ENCODE results near the gene GRK6.
A peak's percentile ranks its signal among the peaks of the same experiment; 100 is the strongest.

Gene GRK6

DNA sequence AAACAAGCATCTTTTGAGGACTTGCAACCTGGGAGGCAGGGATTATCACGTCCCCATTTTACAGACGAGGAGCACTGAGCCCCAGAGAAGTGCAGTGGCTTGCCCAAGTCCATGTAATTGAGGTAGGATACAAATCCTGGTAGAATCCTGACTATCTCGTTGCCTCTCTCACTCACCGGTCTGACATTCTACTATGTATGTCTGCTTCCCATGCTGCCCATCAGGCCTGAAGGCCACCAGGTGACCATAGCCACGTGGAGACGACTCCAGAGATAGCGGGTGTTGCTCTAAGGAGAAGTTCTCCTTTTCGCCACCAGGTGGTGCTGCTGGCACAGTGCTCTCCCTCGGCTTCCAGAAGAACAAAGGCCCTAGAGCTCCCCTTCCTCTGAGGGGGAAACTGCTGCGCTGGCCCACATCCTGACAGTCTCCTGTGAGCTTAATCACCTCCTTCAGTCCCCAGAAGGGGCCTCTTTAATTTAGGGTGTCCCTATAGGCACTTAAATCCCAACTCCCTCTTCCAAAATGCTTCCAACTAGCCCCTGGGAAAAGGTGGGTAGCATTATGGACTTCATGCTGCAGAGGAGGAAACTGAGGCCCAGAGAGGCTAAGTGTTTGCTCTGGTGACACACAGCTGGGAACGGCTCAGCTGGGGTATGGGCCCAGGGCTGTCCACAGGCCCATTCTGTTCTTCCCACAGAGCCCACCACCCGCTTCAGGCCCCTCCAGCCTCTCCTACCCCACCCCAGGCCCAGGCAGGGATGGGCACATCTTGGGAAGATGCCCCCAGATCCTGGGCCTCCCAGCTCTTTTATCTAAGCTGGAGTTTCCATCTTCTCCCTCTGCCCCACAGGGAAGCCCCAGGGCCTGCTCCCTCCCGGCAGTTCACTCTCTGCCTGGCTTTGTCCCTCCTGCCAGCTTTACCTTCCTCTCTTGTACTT is 35.8 kb upstream of the GRK6 start:
- H3K4me1 Mint-ChIP-seq (ENCODE audit: low read depth) = peaks cover 35% of the 10 kb centered on the region
- no peaks in the 10 kb centered on the region for H3K27me3 Mint-ChIP-seq
- peak overlapping the region; percentile 60 for H3K4me3 Mint-ChIP-seq

GRCh38 chr5:177392765-177393164 is 33.7 kb upstream of the GRK6 start:
- Mint-ChIP-seq H3K27me3 (no peaks in the 10 kb centered on the region), H3K36me3 (no peaks in the 10 kb centered on the region), H3K9me3 (ENCODE audit: low read depth) (no peaks in the 10 kb centered on the region), H3K4me3 (no peak overlapping the region), H3K4me1 (ENCODE audit: low read depth) (peaks cover 35% of the 10 kb centered on the region), H3K27ac (no peak overlapping the region)

More for the DNA sequence above, 35.8 kb upstream of the GRK6 start:
- no peaks in the 10 kb centered on the region for H3K36me3 Mint-ChIP-seq
- peak overlapping the region; percentile 84 for H3K27ac Mint-ChIP-seq
- no peaks in the 10 kb centered on the region for H3K9me3 Mint-ChIP-seq (ENCODE audit: low read depth)

GRCh38 chr5:177393206-177393765 is 33.2 kb upstream of the GRK6 start:
- Mint-ChIP-seq H3K27ac (no peak overlapping the region), H3K9me3 (ENCODE audit: low read depth) (no peaks in the 10 kb centered on the region), H3K4me3 (no peak overlapping the region), H3K4me1 (ENCODE audit: low read depth) (peaks cover 33% of the 10 kb centered on the region), H3K27me3 (no peaks in the 10 kb centered on the region), H3K36me3 (no peaks in the 10 kb centered on the region)

DNA sequence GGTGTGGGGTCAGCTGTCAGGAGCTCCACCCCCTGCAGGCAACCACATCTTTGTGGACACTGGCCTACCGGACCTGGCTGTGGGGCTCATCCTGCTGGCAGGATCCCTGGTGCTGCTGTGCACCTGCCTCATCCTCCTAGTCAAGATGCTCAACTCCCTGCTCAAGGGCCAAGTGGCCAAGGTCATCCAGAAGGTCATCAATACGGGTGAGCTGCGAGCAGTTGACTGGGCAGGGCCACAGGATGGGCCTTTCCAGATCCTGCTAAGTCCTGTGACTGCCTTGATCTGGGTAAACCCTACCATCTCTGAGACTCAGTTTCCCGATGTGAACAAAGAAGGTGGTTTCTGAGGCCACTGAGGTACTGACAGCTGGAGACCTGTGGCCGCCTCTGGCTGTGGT is 32.5 kb upstream of the GRK6 start:
- H3K27me3 Mint-ChIP-seq = no peaks in the 10 kb centered on the region
- no peak overlapping the region for H3K27ac Mint-ChIP-seq
- H3K4me1 Mint-ChIP-seq (ENCODE audit: low read depth) = peaks cover 26% of the 10 kb centered on the region
- H3K4me3 Mint-ChIP-seq = no peak overlapping the region
- H3K9me3 Mint-ChIP-seq (ENCODE audit: low read depth) = no peaks in the 10 kb centered on the region
- no peaks in the 10 kb centered on the region for H3K36me3 Mint-ChIP-seq

- Mint-ChIP-seq H3K36me3 (no peaks in the 10 kb centered on the region), H3K4me1 (ENCODE audit: low read depth) (peaks cover 5% of the 10 kb centered on the region), H3K27ac (no peak overlapping the region), H3K4me3 (no peak overlapping the region), H3K27me3 (no peaks in the 10 kb centered on the region), H3K9me3 (ENCODE audit: low read depth) (no peaks in the 10 kb centered on the region)
Measured at GRCh38 chr5:177396078-177396477, 30.4 kb upstream of the GRK6 start.

GRCh38 chr5:177396807-177397206 is 29.7 kb upstream of the GRK6 start:
- no peaks in the 10 kb centered on the region for H3K36me3 Mint-ChIP-seq
- no peaks in the 10 kb centered on the region for H3K4me1 Mint-ChIP-seq (ENCODE audit: low read depth)
- no peak overlapping the region for H3K27ac Mint-ChIP-seq
- no peak overlapping the region for H3K4me3 Mint-ChIP-seq
- H3K9me3 Mint-ChIP-seq (ENCODE audit: low read depth) = no peaks in the 10 kb centered on the region
- no peaks in the 10 kb centered on the region for H3K27me3 Mint-ChIP-seq

- H3K27ac Mint-ChIP-seq = no peak overlapping the region
- no peak overlapping the region for H3K4me3 Mint-ChIP-seq
- H3K4me1 Mint-ChIP-seq (ENCODE audit: low read depth) = peaks cover 8% of the 10 kb centered on the region
Measured at GRCh38 chr5:177397875-177398390, 28.5 kb upstream of the GRK6 start.

GRCh38 chr5:177399997-177400868 is 26.2 kb upstream of the GRK6 start, which contains the start of gene PFN3:
TSS of gene PFN3 (minus strand) at chr5:177400661. CDS start at chr5:177400576, 85 bp downstream.
- Mint-ChIP-seq H3K27me3 (no peaks in the 10 kb centered on the region), H3K9me3 (ENCODE audit: low read depth) (no peaks in the 10 kb centered on the region), H3K4me3 (no peak within 1 kb of the TSS), H3K4me1 (ENCODE audit: low read depth) (peaks cover 17% of the 10 kb centered on the region), H3K27ac (no peak within 1 kb of the TSS), H3K36me3 (no peaks in the 10 kb centered on the region)

More at GRCh38 chr5:177397875-177398390, 28.5 kb upstream of the GRK6 start:
- Mint-ChIP-seq H3K9me3 (ENCODE audit: low read depth) (no peaks in the 10 kb centered on the region), H3K27me3 (no peaks in the 10 kb centered on the region), H3K36me3 (no peaks in the 10 kb centered on the region)

DNA sequence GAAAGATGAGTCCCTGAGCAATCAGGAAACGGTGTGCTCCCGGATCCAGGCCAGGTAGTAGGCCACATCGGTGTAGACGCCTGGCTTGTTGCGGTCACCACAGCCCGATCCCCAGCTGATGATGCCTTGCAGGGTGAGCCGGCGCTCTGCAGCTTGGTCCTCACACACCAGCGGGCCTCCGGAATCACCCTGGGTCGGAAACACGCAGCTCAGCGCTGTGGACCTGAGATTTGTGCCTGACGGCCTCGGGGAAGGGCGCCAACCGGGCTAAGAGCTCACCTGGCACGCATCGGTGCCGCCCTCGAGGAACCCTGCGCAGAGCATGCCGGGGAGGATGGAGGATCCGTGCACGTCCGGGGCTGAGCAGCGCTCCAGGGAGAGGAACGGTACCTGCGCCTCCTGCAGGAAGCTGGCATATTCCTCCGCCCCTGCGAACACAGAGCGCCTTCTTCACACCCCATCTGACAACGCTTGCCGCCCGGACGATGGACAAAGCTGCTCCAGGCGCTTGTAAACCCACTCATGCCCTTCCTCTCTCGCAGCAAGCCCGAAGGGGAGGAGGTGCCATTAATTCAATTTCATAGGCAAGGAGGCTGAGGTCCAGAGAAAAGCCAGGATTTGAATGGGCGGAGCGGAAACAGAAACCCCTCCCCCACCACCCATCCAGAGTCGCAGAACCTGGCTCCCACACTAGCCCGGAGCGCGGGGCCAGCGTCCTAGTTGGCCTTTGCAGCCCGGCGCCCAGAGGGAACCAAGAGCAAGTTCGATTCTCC is 24.0 kb upstream of the GRK6 start:
- Mint-ChIP-seq H3K9me3 (ENCODE audit: low read depth) (no peaks in the 10 kb centered on the region), H3K36me3 (no peaks in the 10 kb centered on the region), H3K4me3 (peak overlapping the region; percentile 82), H3K27me3 (no peaks in the 10 kb centered on the region), H3K27ac (no peak overlapping the region), H3K4me1 (ENCODE audit: low read depth) (peaks cover 21% of the 10 kb centered on the region)

- H3K4me3 Mint-ChIP-seq = peak overlapping the region; percentile 82
- no peak overlapping the region for H3K27ac Mint-ChIP-seq
- H3K4me1 Mint-ChIP-seq (ENCODE audit: low read depth) = peaks cover 21% of the 10 kb centered on the region
- no peaks in the 10 kb centered on the region for H3K36me3 Mint-ChIP-seq
- H3K27me3 Mint-ChIP-seq = no peaks in the 10 kb centered on the region
- no peaks in the 10 kb centered on the region for H3K9me3 Mint-ChIP-seq (ENCODE audit: low read depth)
Measured at GRCh38 chr5:177403102-177403791, 23.2 kb upstream of the GRK6 start.

- peak overlapping the region; percentile 82 for H3K4me3 Mint-ChIP-seq
- H3K36me3 Mint-ChIP-seq = no peaks in the 10 kb centered on the region
- no peak overlapping the region for H3K27ac Mint-ChIP-seq
- no peaks in the 10 kb centered on the region for H3K27me3 Mint-ChIP-seq
- H3K4me1 Mint-ChIP-seq (ENCODE audit: low read depth) = peaks cover 21% of the 10 kb centered on the region
- no peaks in the 10 kb centered on the region for H3K9me3 Mint-ChIP-seq (ENCODE audit: low read depth)
Measured at GRCh38 chr5:177403792-177404640, 22.5 kb upstream of the GRK6 start.

- Mint-ChIP-seq H3K36me3 (no peaks in the 10 kb centered on the region), H3K9me3 (ENCODE audit: low read depth) (no peaks in the 10 kb centered on the region), H3K27me3 (no peaks in the 10 kb centered on the region), H3K27ac (no peak overlapping the region), H3K4me1 (ENCODE audit: low read depth) (peaks cover 21% of the 10 kb centered on the region), H3K4me3 (peak overlapping the region; percentile 23)
Measured at GRCh38 chr5:177404641-177405179, 21.8 kb upstream of the GRK6 start.

- Mint-ChIP-seq H3K36me3 (no peaks in the 10 kb centered on the region), H3K27ac (no peak overlapping the region), H3K27me3 (no peaks in the 10 kb centered on the region), H3K4me1 (ENCODE audit: low read depth) (peaks cover 21% of the 10 kb centered on the region), H3K4me3 (peak overlapping the region; percentile 30), H3K9me3 (ENCODE audit: low read depth) (no peaks in the 10 kb centered on the region)
Measured at GRCh38 chr5:177405312-177405711, 21.2 kb upstream of the GRK6 start.
